ENCODE data around the gene FKBP8. TPM values are rescaled to one million over a fixed set of nuclear protein-coding genes. Genes with fewer than 3 reads are reported as not detected.

FKBP8 gene
- polyA plus RNA-seq, 3 donors: 78.0 to 159 (median 81.2) TPM

- no peak overlapping the region for H3K4me3 Mint-ChIP-seq
- no peak overlapping the region for H3K4me2 ChIP-seq (replicated peaks; ENCODE audit: extremely low read depth, low read length, poor library complexity, severe bottlenecking)
- DNase-seq: no peak
- H3K27me3 Mint-ChIP-seq (ENCODE audit: low read depth in 3 of 3): peaks cover 0 to 3% (median 0%) of the 10 kb centered on the region in 3 donors
- TF ChIP-seq CTCF (IDR thresholded peaks at IDR 0.05): no peak
- H3K36me3 ChIP-seq (replicated peaks in 1 of 2; ENCODE audit: control insufficient read depth in 1 of 2, insufficient read depth in 2 of 2, low read length in 2 of 2): peaks cover 43 to 59% of the 10 kb centered on the region in 2 donors
- H3K4me1 Mint-ChIP-seq: peaks cover 19% of the 10 kb centered on the region
- H3K9me3 Mint-ChIP-seq: no peaks in the 10 kb centered on the region
- H3K4me1 ChIP-seq (ENCODE audit: control insufficient read depth in 1 of 2, insufficient read depth in 2 of 2, low read length in 2 of 2): peaks cover 16 to 22% of the 10 kb centered on the region in 2 donors
- H3K9me3 ChIP-seq (replicated peaks in 1 of 2; ENCODE audit: control insufficient read depth in 1 of 2, insufficient read depth in 1 of 2, low read length in 2 of 2): no peaks in the 10 kb centered on the region
- no peak overlapping the region for H3K27ac ChIP-seq (ENCODE audit: low read depth in 1 of 2, low read length in 2 of 2)
- peaks cover 46 to 61% of the 10 kb centered on the region in 2 donors for H3K36me3 Mint-ChIP-seq
- 99% methylated on average over 16 of the region's 18 CpGs for WGBS (ENCODE audit: insufficient coverage)
- H3K4me3 ChIP-seq (replicated peaks in 1 of 3; ENCODE audit: low read depth in 2 of 3, low read length in 3 of 3): no peak overlapping the region
- intact Hi-C loops (cut with micrococcal nuclease): loop anchor here in 1 of 2 donors (5.0 kb wide), 2 partner anchors 32 to 97 kb away; partner anchors contain the start of gene FKBP8
- H3K79me2 ChIP-seq (ENCODE audit: insufficient read depth, low read length): peaks cover 28% of the 10 kb centered on the region
- H3K27ac Mint-ChIP-seq: peak overlapping the region in 1 of 7 donors; percentile 66
- H3K27me3 ChIP-seq (ENCODE audit: control insufficient read depth in 2 of 2, insufficient read depth in 2 of 2, low read length in 2 of 2): no peaks in the 10 kb centered on the region
- H2AFZ ChIP-seq (ENCODE audit: insufficient read depth, low read depth, low read length, poor library complexity, severe bottlenecking): no peak overlapping the region
- H4K20me1 ChIP-seq (ENCODE audit: insufficient read depth, low read length): peaks cover 44% of the 10 kb centered on the region
- H3K9ac ChIP-seq (ENCODE audit: insufficient read depth, low read length, poor library complexity, severe bottlenecking): no peak overlapping the region
These were observed 31.4 kb upstream of the FKBP8 start for GRCh38 chr19:18574691-18575291.

DNA sequence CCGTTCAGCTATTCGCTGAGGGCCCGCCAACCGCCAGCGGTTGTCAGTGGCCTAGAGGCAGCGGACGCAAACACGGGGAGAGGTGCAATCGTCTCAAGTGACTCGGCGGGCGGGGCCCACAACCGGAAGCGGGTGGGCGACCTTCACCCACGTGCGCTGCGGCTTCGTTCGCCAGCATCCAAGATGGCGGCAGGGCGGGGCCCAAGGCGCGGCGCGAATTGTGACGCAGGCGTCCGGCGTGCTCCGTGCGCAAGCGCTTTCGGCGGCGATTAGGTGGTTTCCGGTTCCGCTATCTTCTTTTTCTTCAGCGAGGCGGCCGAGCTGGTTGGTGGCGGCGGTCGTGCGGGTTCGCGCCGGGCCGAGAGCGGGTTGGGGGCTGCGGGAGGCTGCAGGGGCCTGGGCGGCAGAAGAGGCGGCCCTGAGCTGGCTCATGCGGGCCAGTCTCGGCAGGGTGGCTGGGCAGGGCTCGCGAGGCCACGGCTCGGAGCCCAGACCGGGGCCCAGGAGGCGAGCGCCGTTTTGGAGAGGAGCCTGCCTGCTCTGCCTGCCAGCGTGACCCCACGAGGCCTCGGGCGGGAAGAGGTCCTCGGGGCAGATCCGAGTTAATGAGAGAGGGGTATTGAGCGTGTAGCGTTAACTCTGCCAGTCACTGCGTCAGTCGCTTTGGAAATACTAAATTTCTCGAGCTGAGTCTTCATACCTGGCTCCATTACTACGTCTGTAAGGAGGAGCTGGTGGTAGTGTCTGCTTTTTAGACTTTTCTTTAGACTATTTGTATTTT, 28.4 kb upstream of the FKBP8 start, which contains the start of gene UBA52:
TSS of gene UBA52 (plus strand) at position 294 of the 781 bp plus-strand sequence. CDS start 1,444 bp downstream, outside the sequence.
- intact Hi-C loops (cut with micrococcal nuclease): loop anchor here (1.0 to 5.0 kb wide), 3 partner anchors 15 to 94 kb away; partner anchors contain the start of genes ELL (in 1 of the 2) and KXD1 (in 1 of the 2)
- no peak for TF ChIP-seq CTCF (IDR thresholded peaks at IDR 0.05)
- no peaks in the 10 kb centered on the region for H3K9me3 ChIP-seq (replicated peaks in 1 of 2; ENCODE audit: control insufficient read depth in 1 of 2, insufficient read depth in 1 of 2, low read length in 2 of 2)
- H3K9ac ChIP-seq (ENCODE audit: insufficient read depth, low read length, poor library complexity, severe bottlenecking): peak within 1 kb of the TSS; percentile 98
- H3K79me2 ChIP-seq (ENCODE audit: insufficient read depth, low read length): peaks cover 28% of the 10 kb centered on the region
- H4K20me1 ChIP-seq (ENCODE audit: insufficient read depth, low read length): peaks cover 41% of the 10 kb centered on the region
- DNase-seq: peak; percentile 98 to 99 (median 98)
- peak within 1 kb of the TSS; percentile 72 for H2AFZ ChIP-seq (ENCODE audit: insufficient read depth, low read depth, low read length, poor library complexity, severe bottlenecking)
- peak within 1 kb of the TSS; percentile 83 to 94 (median 93) for H3K4me3 ChIP-seq (replicated peaks in 1 of 3; ENCODE audit: low read depth in 2 of 3, low read length in 3 of 3)
- H3K36me3 Mint-ChIP-seq: peaks cover 61 to 73% of the 10 kb centered on the region in 2 donors
- H3K4me1 Mint-ChIP-seq: peaks cover 19% of the 10 kb centered on the region
- peak within 1 kb of the TSS; percentile 94 to 98 (median 97) for H3K27ac Mint-ChIP-seq
- H3K9me3 Mint-ChIP-seq: peaks cover 0 to 2% (median 0%) of the 10 kb centered on the region in 7 donors
- peaks cover 61 to 66% of the 10 kb centered on the region in 2 donors for H3K36me3 ChIP-seq (replicated peaks in 1 of 2; ENCODE audit: control insufficient read depth in 1 of 2, insufficient read depth in 2 of 2, low read length in 2 of 2)
- H3K27ac ChIP-seq (ENCODE audit: low read depth in 1 of 2, low read length in 2 of 2): peak within 1 kb of the TSS; percentile 85 to 97
- H3K27me3 ChIP-seq (ENCODE audit: control insufficient read depth in 2 of 2, insufficient read depth in 2 of 2, low read length in 2 of 2): no peaks in the 10 kb centered on the region
- under 1% methylated on average over 62 of the region's 75 CpGs for WGBS (ENCODE audit: insufficient coverage)
- H3K4me1 ChIP-seq (ENCODE audit: control insufficient read depth in 1 of 2, insufficient read depth in 2 of 2, low read length in 2 of 2): peaks cover 16 to 22% of the 10 kb centered on the region in 2 donors
- H3K4me3 Mint-ChIP-seq: peak within 1 kb of the TSS; percentile 89 to 96
- H3K27me3 Mint-ChIP-seq (ENCODE audit: low read depth in 3 of 3): peaks cover 0 to 3% (median 0%) of the 10 kb centered on the region in 3 donors
- peak within 1 kb of the TSS; percentile 87 for H3K4me2 ChIP-seq (replicated peaks; ENCODE audit: extremely low read depth, low read length, poor library complexity, severe bottlenecking)
